ENCODE results near the gene CLCF1.

DNA sequence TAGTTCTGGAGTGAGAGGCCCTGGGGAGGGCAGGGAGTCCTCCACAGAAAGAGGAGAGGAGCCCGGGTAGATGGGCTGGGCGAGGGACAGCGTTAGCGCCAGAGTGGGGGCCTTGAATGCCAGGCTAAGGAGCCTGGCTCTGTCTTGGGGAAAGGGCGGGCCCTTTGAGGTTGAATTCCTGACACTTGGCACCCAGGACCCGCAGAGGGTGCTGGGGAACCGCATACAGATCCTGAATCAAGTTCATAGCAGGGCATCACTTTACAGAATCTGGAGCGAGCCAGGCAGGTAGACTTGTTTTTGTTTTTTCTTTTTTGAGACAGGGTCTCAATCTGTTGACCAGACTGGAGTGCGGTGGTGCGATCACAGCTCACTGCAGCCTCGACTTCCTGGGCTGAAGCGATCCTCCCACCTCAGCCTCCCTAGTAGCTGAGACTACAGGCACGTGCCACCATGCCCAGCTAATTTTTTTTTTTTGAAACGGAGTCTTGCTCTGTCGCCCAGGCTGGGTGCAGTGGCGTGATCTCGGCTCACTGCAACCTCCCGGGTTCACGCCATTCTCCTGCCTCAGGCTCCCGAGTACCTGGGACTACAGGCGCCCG, 48.1 kb upstream of the CLCF1 start:
- TF ChIP-seq, protein P1, sequence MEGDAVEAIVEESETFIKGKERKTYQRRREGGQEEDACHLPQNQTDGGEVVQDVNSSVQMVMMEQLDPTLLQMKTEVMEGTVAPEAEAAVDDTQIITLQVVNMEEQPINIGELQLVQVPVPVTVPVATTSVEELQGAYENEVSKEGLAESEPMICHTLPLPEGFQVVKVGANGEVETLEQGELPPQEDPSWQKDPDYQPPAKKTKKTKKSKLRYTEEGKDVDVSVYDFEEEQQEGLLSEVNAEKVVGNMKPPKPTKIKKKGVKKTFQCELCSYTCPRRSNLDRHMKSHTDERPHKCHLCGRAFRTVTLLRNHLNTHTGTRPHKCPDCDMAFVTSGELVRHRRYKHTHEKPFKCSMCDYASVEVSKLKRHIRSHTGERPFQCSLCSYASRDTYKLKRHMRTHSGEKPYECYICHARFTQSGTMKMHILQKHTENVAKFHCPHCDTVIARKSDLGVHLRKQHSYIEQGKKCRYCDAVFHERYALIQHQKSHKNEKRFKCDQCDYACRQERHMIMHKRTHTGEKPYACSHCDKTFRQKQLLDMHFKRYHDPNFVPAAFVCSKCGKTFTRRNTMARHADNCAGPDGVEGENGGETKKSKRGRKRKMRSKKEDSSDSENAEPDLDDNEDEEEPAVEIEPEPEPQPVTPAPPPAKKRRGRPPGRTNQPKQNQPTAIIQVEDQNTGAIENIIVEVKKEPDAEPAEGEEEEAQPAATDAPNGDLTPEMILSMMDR (IDR thresholded peaks at IDR 0.05; ENCODE audit: extremely low read depth in 1 of 2, insufficient read depth in 1 of 2, low read depth in 1 of 2, low read length in 2 of 2) = no peak
- no peak for TF ChIP-seq EZH2 (IDR thresholded peaks at IDR 0.05; ENCODE audit: borderline replicate concordance, low read depth, low read length, severe bottlenecking)
- TF ChIP-seq POLR2A (IDR thresholded peaks at IDR 0.05; ENCODE audit: low read depth, low read length) = no peak
- no peak for TF ChIP-seq POLR2AphosphoS5 (IDR thresholded peaks at IDR 0.05; ENCODE audit: insufficient read depth, low read depth, low read length)

Data from endothelial cell of umbilical vein (primary cell).